ENCODE results near the gene HELB.

DNA sequence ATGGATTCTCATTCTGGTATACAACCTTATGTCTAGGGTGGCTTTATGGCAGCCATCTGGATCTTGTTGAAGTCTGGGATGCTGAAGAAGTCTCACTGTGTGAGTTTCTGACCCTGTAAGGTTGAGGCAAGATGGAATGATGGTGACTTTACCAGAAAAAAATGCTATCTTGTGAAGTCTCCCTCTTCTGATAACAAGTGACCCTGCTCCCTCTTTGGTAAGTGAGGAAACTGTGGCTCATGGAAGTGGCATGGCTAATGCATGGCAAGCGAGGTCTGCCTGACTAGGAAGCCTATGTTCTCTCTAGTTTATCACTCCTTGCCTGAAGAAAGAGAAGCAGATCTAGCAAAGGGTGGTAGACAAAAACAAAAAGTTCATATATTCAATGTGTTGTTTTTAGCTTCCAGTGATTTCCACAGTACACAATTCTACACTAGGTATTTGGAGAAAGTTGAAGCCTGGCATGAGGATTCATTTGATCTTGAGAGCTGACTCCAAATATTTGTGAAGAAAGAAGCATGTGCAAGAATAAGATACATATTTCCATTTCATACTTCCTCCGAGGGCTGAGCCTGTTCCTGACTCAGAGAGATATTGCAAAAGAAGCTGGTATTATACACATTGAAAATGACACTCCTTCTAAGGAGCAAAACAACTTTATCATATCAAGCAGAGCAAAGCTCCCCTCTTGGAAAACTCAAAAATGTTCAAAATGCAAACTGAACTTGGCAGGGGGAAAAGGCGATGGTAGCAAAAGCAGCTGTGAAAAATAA, 63.6 kb downstream of the HELB start:
- TF ChIP-seq, protein P1, sequence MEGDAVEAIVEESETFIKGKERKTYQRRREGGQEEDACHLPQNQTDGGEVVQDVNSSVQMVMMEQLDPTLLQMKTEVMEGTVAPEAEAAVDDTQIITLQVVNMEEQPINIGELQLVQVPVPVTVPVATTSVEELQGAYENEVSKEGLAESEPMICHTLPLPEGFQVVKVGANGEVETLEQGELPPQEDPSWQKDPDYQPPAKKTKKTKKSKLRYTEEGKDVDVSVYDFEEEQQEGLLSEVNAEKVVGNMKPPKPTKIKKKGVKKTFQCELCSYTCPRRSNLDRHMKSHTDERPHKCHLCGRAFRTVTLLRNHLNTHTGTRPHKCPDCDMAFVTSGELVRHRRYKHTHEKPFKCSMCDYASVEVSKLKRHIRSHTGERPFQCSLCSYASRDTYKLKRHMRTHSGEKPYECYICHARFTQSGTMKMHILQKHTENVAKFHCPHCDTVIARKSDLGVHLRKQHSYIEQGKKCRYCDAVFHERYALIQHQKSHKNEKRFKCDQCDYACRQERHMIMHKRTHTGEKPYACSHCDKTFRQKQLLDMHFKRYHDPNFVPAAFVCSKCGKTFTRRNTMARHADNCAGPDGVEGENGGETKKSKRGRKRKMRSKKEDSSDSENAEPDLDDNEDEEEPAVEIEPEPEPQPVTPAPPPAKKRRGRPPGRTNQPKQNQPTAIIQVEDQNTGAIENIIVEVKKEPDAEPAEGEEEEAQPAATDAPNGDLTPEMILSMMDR (IDR thresholded peaks at IDR 0.05) = no peak
- no peak for TF ChIP-seq EP300 (IDR thresholded peaks at IDR 0.05)
- TF ChIP-seq POLR2AphosphoS5 (IDR thresholded peaks at IDR 0.05) = no peak
- no peak for TF ChIP-seq POLR2A (IDR thresholded peaks at IDR 0.05)
